CD4-positive, alpha-beta T cell (primary cell): ENCODE results near the gene ARHGAP26. TPM values are rescaled to one million over a fixed set of nuclear protein-coding genes. Genes with fewer than 3 reads are reported as not detected.

Experiments
- ATAC-seq: fragments of 200-7000 bp; cut with Tn5 transposase; one replicate; pipeline ENCODE4 v1.10.0; 2022; ENCODE audit warnings: mild to moderate bottlenecking; ENCODE audit not compliant: poor library complexity
- CTCF ChIA-PET: fragments of 350-600 bp; sonication (Branson Sonifier 250); formaldehyde crosslinking; loops from one replicate; lab custom pipeline; 2021; ENCODE audit warnings: antibody characterized with exemption, inconsistent platforms; lab: Charles Lee
- POLR2A ChIA-PET: fragments of 350-600 bp; sonication (Branson Sonifier 250); formaldehyde crosslinking; loops from one replicate; lab custom pipeline; 2021; ENCODE audit warnings: antibody characterized with exemption, inconsistent platforms; lab: Charles Lee
- DNase-seq, 14 experiments: peaks; one replicate each; pipeline ENCODE4 v3.0.0-alpha.2; 2013 to 2020; ENCODE audit warnings: mixed read lengths in 2 of 14
- H3K27ac ChIP-seq, 2 donors: one replicate each; pipeline versions ENCODE4 v1.5.1 to v1.7.0; 2013; ENCODE audit warnings: low read length in 2 of 2, low read depth in 1 of 2, mild to moderate bottlenecking in 1 of 2
- H3K27me3 ChIP-seq, 2 experiments: 1 replicate in 1 of 2; 2 replicates in 1 of 2; pipeline versions ENCODE4 v1.6.1 to v1.7.0; 2013; ENCODE audit warnings: low read length in 2 of 2, control low read depth in 1 of 2, mild to moderate bottlenecking in 1 of 2, moderate library complexity in 1 of 2; ENCODE audit not compliant: insufficient read depth in 2 of 2, control insufficient read depth in 1 of 2
- H3K36me3 ChIP-seq: one replicate; pipeline ENCODE4 v1.6.1; 2013; ENCODE audit warnings: low read length, control low read depth; ENCODE audit not compliant: insufficient read depth
- H3K4me1 ChIP-seq: one replicate; pipeline ENCODE4 v1.6.1; 2013; ENCODE audit warnings: low read length, control low read depth; ENCODE audit not compliant: insufficient read depth
- H3K4me3 ChIP-seq: one replicate; pipeline ENCODE4 v1.5.1; 2013; ENCODE audit warnings: mild to moderate bottlenecking, low read length, moderate library complexity
- H3K9me3 ChIP-seq, 2 experiments: 1 replicate in 1 of 2; 2 replicates in 1 of 2; pipeline versions ENCODE4 v1.6.1 to v1.7.0; 2013; ENCODE audit warnings: low read length in 2 of 2, mild to moderate bottlenecking in 2 of 2, control low read depth in 1 of 2, moderate library complexity in 1 of 2; ENCODE audit not compliant: control insufficient read depth in 1 of 2, insufficient read depth in 1 of 2
- H3K27ac Mint-ChIP-seq: one replicate; pipeline ENCODE4 v1.8.0; 2020; ENCODE audit warnings: mixed read lengths
- H3K27me3 Mint-ChIP-seq: one replicate; pipeline ENCODE4 v1.8.0; 2021; ENCODE audit warnings: mixed read lengths
- H3K36me3 Mint-ChIP-seq: one replicate; pipeline ENCODE4 v1.8.0; 2021; ENCODE audit warnings: low read depth, mixed read lengths
- H3K4me1 Mint-ChIP-seq: one replicate; pipeline ENCODE4 v1.8.0; 2021; ENCODE audit warnings: low read depth, mixed read lengths
- H3K4me3 Mint-ChIP-seq: one replicate; pipeline ENCODE4 v1.8.0; 2020; ENCODE audit warnings: mild to moderate bottlenecking, mixed read lengths
- H3K9me3 Mint-ChIP-seq: one replicate; pipeline ENCODE4 v1.8.0; 2020; ENCODE audit warnings: mixed read lengths
- intact Hi-C, 2 experiments: fragments of 100-400 bp; cut with DNase I in 1 of 2; cut with micrococcal nuclease in 1 of 2; formaldehyde crosslinking; loops; one replicate each; pipeline versions ENCODE4 v1.15.1 to v1.9.0; 2023 to 2025; cut with DNase I, micrococcal nuclease
- total RNA-seq, 174 experiments: library from RNA in 2 of 174; stranded (reverse) in 2 of 174; gene quantifications; one replicate each; pipeline ENCODE4 v1.2.3 and lab custom pipeline; 2021 to 2026
- TF ChIP-seq, protein P1 (sequence below): fragments of 200-600 bp; IDR thresholded peaks from one replicate; pipeline ENCODE4 v1.8.0; 2022; ENCODE audit warnings: antibody characterized with exemption, mild to moderate bottlenecking

ARHGAP26 gene
- total RNA-seq, 2 experiments from 2014 or later: 24.9 to 27.3 TPM

GRCh38 chr5:142945321-142945720 is 175.1 kb downstream of the ARHGAP26 start:
- peaks cover 16% of the 10 kb centered on the region for H3K4me1 Mint-ChIP-seq
- H3K36me3 Mint-ChIP-seq: peaks cover 10% of the 10 kb centered on the region
- H3K9me3 ChIP-seq: no peaks in the 10 kb centered on the region
- ATAC-seq: no peak
- no peak overlapping the region for H3K4me3 Mint-ChIP-seq
- no peak overlapping the region for H3K4me3 ChIP-seq
- no peaks in the 10 kb centered on the region for H3K4me1 ChIP-seq
- ChIA-PET CTCF (interaction anchor here (0.8 kb wide), 1 partner anchor 29 kb away, joined by 3 read pairs; no protein-coding TSS in a partner anchor), POLR2A (no interaction called here)
- TF ChIP-seq, protein P1, sequence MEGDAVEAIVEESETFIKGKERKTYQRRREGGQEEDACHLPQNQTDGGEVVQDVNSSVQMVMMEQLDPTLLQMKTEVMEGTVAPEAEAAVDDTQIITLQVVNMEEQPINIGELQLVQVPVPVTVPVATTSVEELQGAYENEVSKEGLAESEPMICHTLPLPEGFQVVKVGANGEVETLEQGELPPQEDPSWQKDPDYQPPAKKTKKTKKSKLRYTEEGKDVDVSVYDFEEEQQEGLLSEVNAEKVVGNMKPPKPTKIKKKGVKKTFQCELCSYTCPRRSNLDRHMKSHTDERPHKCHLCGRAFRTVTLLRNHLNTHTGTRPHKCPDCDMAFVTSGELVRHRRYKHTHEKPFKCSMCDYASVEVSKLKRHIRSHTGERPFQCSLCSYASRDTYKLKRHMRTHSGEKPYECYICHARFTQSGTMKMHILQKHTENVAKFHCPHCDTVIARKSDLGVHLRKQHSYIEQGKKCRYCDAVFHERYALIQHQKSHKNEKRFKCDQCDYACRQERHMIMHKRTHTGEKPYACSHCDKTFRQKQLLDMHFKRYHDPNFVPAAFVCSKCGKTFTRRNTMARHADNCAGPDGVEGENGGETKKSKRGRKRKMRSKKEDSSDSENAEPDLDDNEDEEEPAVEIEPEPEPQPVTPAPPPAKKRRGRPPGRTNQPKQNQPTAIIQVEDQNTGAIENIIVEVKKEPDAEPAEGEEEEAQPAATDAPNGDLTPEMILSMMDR: no peak
- DNase-seq: no peak
- no peaks in the 10 kb centered on the region for H3K27me3 Mint-ChIP-seq
- no peaks in the 10 kb centered on the region for H3K9me3 Mint-ChIP-seq
- H3K27ac ChIP-seq: no peak overlapping the region
- no peaks in the 10 kb centered on the region for H3K27me3 ChIP-seq
- intact Hi-C loops: no loop called here
- no peak overlapping the region for H3K27ac Mint-ChIP-seq
- H3K36me3 ChIP-seq: no peaks in the 10 kb centered on the region

DNA sequence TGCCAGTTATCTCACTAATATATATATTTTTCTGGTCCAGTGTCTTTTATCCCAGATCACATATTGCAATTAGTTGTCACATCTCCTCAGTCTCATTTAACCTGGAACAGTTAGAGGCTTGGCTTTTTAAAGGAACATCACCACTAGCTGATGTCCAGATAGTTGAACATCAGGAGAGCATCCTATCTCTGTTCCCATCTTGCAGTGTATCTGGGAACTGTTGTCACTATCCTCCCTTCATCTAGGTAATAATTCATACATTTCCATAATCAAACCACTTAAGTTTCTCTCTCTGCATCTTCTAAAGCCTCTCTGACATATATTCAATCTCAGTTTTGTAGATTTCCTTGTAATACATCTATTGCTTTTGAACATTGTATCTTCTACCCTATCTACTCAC is 175.7 kb downstream of the ARHGAP26 start:
- H3K36me3 ChIP-seq: no peaks in the 10 kb centered on the region
- H3K27me3 ChIP-seq: no peaks in the 10 kb centered on the region
- ChIA-PET CTCF (no interaction called here), POLR2A (no interaction called here)
- Mint-ChIP-seq H3K4me1 (peaks cover 16% of the 10 kb centered on the region), H3K36me3 (peaks cover 10% of the 10 kb centered on the region), H3K27me3 (no peaks in the 10 kb centered on the region), H3K27ac (no peak overlapping the region), H3K4me3 (no peak overlapping the region), H3K9me3 (no peaks in the 10 kb centered on the region)
- H3K4me3 ChIP-seq: no peak overlapping the region
- no peak overlapping the region for H3K27ac ChIP-seq
- no peaks in the 10 kb centered on the region for H3K4me1 ChIP-seq
- DNase-seq: no peak
- TF ChIP-seq, protein P1: no peak
- no peaks in the 10 kb centered on the region for H3K9me3 ChIP-seq
- ATAC-seq: no peak
- intact Hi-C loops: no loop called here

DNA sequence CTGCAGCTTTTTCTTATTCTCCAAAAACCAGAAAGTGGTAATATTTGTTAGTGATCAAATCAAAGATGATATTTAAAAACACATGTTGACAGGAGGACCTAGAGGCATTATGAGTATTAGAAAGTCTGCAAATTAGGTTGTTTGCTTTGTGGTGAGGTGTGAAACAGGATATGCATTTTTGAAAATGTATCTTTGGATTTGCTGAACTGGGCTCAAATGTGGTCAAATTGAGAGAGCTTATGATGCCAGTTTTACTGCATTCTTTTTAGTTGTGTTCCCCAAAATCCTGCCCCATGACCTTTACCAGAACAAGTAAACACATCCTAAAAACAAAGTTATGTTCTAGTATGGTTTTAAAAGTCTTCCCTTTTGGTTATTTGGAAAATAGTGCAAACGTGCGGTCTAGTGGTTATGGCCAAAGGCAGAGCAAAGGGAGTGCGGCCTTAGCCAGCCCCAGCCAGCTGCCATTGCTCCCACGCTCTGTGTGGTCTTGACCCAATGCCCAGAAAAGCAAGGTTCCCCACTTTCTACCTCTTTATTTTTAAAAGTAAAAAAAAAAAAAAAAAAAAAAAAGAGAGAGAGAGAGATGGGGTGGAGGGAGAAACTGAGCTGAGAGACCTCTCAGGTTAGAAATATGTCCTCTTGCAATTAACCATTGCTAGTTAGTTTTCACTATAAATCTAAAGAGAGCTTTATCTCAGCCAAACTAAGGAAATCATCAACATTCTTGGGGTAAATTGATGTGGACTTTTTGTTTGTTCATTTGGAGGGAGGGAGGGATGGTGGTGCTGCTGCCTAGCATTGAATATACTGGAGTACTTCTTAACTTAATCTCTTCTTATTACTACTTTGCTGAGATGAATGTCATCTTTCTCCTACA is 176.6 kb downstream of the ARHGAP26 start:
- intact Hi-C loops: no loop called here
- Histone ChIP-seq H3K4me3 (no peak overlapping the region), H3K27me3 (no peaks in the 10 kb centered on the region), H3K27ac (no peak overlapping the region), H3K4me1 (no peaks in the 10 kb centered on the region), H3K9me3 (no peaks in the 10 kb centered on the region), H3K36me3 (no peaks in the 10 kb centered on the region)
- CTCF ChIA-PET: no interaction called here
- POLR2A ChIA-PET: no interaction called here
- no peak overlapping the region for H3K27ac Mint-ChIP-seq
- H3K36me3 Mint-ChIP-seq: peaks cover 5% of the 10 kb centered on the region
- no peak overlapping the region for H3K4me3 Mint-ChIP-seq
- no peaks in the 10 kb centered on the region for H3K27me3 Mint-ChIP-seq
- H3K9me3 Mint-ChIP-seq: no peaks in the 10 kb centered on the region
- DNase-seq: no peak
- peaks cover 12% of the 10 kb centered on the region for H3K4me1 Mint-ChIP-seq
- ATAC-seq: no peak
- TF ChIP-seq, protein P1: no peak
